Gastroesophageal sphincter (tissue), 4 donors: ENCODE data around the gene C11orf42. TPM values are rescaled to one million over a fixed set of nuclear protein-coding genes. Genes with fewer than 3 reads are reported as not detected.

Experiments
- ATAC-seq: fragments of 150-250 bp; one replicate; pipeline ENCODE4 v1.9.1; 2016; ENCODE audit warnings: mild to moderate bottlenecking, moderate library complexity
- H3K27ac ChIP-seq, 4 donors: fragments of 200-600 bp; sonication (generic) in 3 of 4; 1 replicate in 3 of 4; 2 replicates in 1 of 4; pipeline ENCODE4 v1.5.1; 2016 to 2019
- H3K27me3 ChIP-seq: fragments of 200-600 bp; sonication (generic); one replicate; pipeline ENCODE4 v1.5.1; 2019
- H3K36me3 ChIP-seq, 2 donors: fragments of 200-600 bp; sonication (generic); one replicate each; pipeline ENCODE4 v1.5.1; 2019; ENCODE audit warnings: control low read depth in 1 of 2
- H3K4me1 ChIP-seq, 3 donors: fragments of 200-600 bp; sonication (generic); 1 replicate in 2 of 3; 2 replicates in 1 of 3; pipeline ENCODE4 v1.5.1; 2016 to 2019; ENCODE audit warnings: control low read depth in 2 of 3
- H3K4me3 ChIP-seq, 2 donors: fragments of 200-600 bp; sonication (generic); one replicate each; pipeline ENCODE4 v1.5.1; 2019; ENCODE audit warnings: mild to moderate bottlenecking in 1 of 2, moderate library complexity in 1 of 2
- H3K9me3 ChIP-seq, 3 donors: fragments of 200-600 bp; sonication (generic); one replicate each; pipeline ENCODE4 v1.5.1; 2017 to 2019; ENCODE audit warnings: control low read depth in 2 of 3
- EP300 ChIP-seq: sonication (generic); formaldehyde crosslinking; IDR thresholded peaks from one replicate; pipeline ENCODE4 v1.6.1; 2017; ENCODE audit warnings: antibody characterized with exemption, mild to moderate bottlenecking
- POLR2A ChIP-seq, 2 donors: fragments of 450-650 bp; IDR thresholded peaks; one replicate each; pipeline ENCODE4 v1.6.1; 2017; ENCODE audit warnings: antibody characterized with exemption in 2 of 2, mild to moderate bottlenecking in 2 of 2, moderate library complexity in 1 of 2
- POLR2AphosphoS5 ChIP-seq: sonication (generic); formaldehyde crosslinking; IDR thresholded peaks from one replicate; pipeline ENCODE4 v1.6.1; 2017; ENCODE audit warnings: antibody characterized with exemption
- WGBS, 2 donors: methylation state at CpG; one replicate each; pipeline ENCODE4 v1.1.5; 2018; ENCODE audit warnings: low coverage in 1 of 2; 5-methylcytosine and 5-hydroxymethylcytosine counted together
- total RNA-seq, 4 donors: library from RNA; depleted of rRNA; stranded (reverse); fragments of >200 nt; gene quantifications; one replicate each; pipeline ENCODE4 v1.1.0, GENCODE V29; 2016
- TF ChIP-seq, protein P1 (sequence below), 4 experiments: fragments of 200-600 bp in 2 of 4; fragments of 450-650 bp in 2 of 4; sonication (generic) in 1 of 4; IDR thresholded peaks; one replicate each; pipeline ENCODE4 v1.5.1; 2017 to 2019; ENCODE audit warnings: antibody characterized with exemption in 4 of 4, mild to moderate bottlenecking in 2 of 4, moderate library complexity in 2 of 4

The C11orf42 gene
- total RNA-seq, 4 donors from 2014 or later: not detected

DNA sequence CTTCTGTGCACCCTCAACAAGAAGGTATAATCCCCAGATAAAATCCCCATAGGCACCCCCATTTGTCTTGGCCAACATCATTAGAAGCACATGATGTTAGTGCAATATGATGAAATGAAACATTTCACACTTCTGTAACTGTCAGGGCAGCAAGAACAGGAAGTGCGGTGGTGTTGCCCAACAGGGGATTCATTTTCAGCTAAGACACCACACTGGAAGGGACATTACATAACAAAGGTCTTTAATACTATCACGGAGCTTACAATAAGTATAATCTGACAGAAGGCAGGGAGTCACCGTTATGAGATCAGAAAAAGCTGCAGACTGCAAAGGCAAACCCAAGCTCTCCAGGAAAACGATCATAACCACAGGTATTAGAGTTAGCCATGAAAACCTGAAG lies 4.4 kb upstream of the C11orf42 start:
- peak; percentile 40 for ATAC-seq
- TF ChIP-seq EP300 (no peak), POLR2AphosphoS5 (no peak)
- no peaks in the 10 kb centered on the region for H3K9me3 ChIP-seq
- no peak overlapping the region for H3K4me3 ChIP-seq
- WGBS, 2 donors: 58 to 84% methylated on average over 3 to 4 of the region's 4 CpGs
- no peaks in the 10 kb centered on the region for H3K4me1 ChIP-seq
- no peaks in the 10 kb centered on the region for H3K27me3 ChIP-seq
- no peak overlapping the region for H3K27ac ChIP-seq
- peaks cover 0 to 13% of the 10 kb centered on the region in 2 donors for H3K36me3 ChIP-seq

DNA sequence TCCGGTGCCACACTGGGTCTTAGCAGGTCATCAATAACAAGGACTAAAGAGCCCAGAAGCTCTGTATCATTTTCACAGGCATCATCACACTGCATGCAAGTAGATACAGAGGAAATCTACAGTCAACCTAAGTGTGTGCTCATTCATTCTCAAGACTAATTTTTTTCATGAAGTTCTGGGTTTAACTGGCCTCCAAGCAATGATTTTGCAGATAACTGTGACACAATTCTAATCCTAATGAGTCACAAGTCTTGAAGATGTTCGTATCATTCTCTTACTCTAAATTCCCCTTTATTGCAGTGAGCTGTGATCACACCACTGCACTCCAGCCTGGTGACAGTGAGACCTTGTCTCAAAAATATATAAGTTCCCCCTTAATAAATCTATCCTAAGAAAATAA lies 3.9 kb upstream of the C11orf42 start:
- TF ChIP-seq EP300 (no peak), POLR2A (IDR thresholded peaks at IDR 0.05) (no peak), POLR2AphosphoS5 (no peak)
- TF ChIP-seq, protein P1, sequence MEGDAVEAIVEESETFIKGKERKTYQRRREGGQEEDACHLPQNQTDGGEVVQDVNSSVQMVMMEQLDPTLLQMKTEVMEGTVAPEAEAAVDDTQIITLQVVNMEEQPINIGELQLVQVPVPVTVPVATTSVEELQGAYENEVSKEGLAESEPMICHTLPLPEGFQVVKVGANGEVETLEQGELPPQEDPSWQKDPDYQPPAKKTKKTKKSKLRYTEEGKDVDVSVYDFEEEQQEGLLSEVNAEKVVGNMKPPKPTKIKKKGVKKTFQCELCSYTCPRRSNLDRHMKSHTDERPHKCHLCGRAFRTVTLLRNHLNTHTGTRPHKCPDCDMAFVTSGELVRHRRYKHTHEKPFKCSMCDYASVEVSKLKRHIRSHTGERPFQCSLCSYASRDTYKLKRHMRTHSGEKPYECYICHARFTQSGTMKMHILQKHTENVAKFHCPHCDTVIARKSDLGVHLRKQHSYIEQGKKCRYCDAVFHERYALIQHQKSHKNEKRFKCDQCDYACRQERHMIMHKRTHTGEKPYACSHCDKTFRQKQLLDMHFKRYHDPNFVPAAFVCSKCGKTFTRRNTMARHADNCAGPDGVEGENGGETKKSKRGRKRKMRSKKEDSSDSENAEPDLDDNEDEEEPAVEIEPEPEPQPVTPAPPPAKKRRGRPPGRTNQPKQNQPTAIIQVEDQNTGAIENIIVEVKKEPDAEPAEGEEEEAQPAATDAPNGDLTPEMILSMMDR (IDR thresholded peaks at IDR 0.05): no peak
- 69 to 90% methylated on average over 1 to 2 of the region's 2 CpGs for whole genome bisulfite sequencing, 2 donors

GRCh38 chr11:6202041-6202440 lies 3.3 kb upstream of the C11orf42 start:
- 64 to 71% methylated on average over 1 of the region's 1 CpG for WGBS, 2 donors
- peaks cover 0 to 23% of the 10 kb centered on the region in 2 donors for H3K36me3 ChIP-seq
- H3K4me1 ChIP-seq: no peaks in the 10 kb centered on the region
- ATAC-seq: no peak
- no peak overlapping the region for H3K4me3 ChIP-seq
- no peaks in the 10 kb centered on the region for H3K9me3 ChIP-seq
- no peaks in the 10 kb centered on the region for H3K27me3 ChIP-seq
- TF ChIP-seq, protein P1 (IDR thresholded peaks at IDR 0.05): no peak
- TF ChIP-seq POLR2AphosphoS5 (no peak), POLR2A (IDR thresholded peaks at IDR 0.05) (no peak), EP300 (no peak)
- H3K27ac ChIP-seq: no peak overlapping the region

More for the DNA sequence above, 3.9 kb upstream of the C11orf42 start:
- H3K9me3 ChIP-seq: no peaks in the 10 kb centered on the region
- H3K4me1 ChIP-seq: no peaks in the 10 kb centered on the region
- H3K4me3 ChIP-seq: no peak overlapping the region
- no peak for ATAC-seq
- H3K36me3 ChIP-seq: peaks cover 0 to 18% of the 10 kb centered on the region in 2 donors
- no peak overlapping the region for H3K27ac ChIP-seq
- no peaks in the 10 kb centered on the region for H3K27me3 ChIP-seq

GRCh38 chr11:6203327-6203726 lies 2.0 kb upstream of the C11orf42 start:
- peaks cover 0 to 36% of the 10 kb centered on the region in 2 donors for H3K36me3 ChIP-seq
- H3K4me3 ChIP-seq: no peak overlapping the region
- TF ChIP-seq POLR2A (IDR thresholded peaks at IDR 0.05): no peak
- no peak for TF ChIP-seq POLR2AphosphoS5
- TF ChIP-seq, protein P1 (IDR thresholded peaks at IDR 0.05): no peak
- TF ChIP-seq EP300: no peak
- WGBS, 2 donors: 49 to 76% methylated on average over 2 to 3 of the region's 3 CpGs
- no peak overlapping the region for H3K27ac ChIP-seq
- H3K4me1 ChIP-seq: no peaks in the 10 kb centered on the region
- ATAC-seq: no peak
- no peaks in the 10 kb centered on the region for H3K9me3 ChIP-seq
- no peaks in the 10 kb centered on the region for H3K27me3 ChIP-seq

DNA sequence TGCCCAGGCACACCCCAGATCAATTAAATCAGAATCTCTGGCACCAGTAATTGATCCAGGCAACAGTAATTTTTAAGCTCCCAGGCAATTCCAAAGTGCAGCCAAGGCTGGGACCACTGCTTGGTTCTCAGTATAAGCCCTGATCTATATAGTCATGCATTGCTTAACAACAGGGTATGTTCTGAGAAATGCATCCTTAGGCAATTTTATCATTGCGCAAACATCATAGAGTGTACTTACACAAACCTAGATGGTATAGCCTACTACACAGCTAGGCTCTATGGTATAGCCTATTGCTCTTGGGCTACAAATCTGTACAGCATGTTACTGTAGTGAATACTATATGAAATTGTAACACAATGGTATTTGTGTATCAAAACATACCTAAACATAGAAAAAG lies 651 bp upstream of the C11orf42 start:
- H3K27me3 ChIP-seq: no peaks in the 10 kb centered on the region
- H3K36me3 ChIP-seq: peaks cover 0 to 50% of the 10 kb centered on the region in 2 donors
- H3K4me3 ChIP-seq: no peak overlapping the region
- 88 to 90% methylated on average over 1 of the region's 1 CpG for WGBS, 2 donors
- no peak overlapping the region for H3K27ac ChIP-seq
- H3K9me3 ChIP-seq: no peaks in the 10 kb centered on the region
- TF ChIP-seq EP300 (no peak), POLR2A (IDR thresholded peaks at IDR 0.05) (no peak), POLR2AphosphoS5 (no peak)
- TF ChIP-seq, protein P1 (IDR thresholded peaks at IDR 0.05): no peak
- H3K4me1 ChIP-seq: no peaks in the 10 kb centered on the region
- ATAC-seq: no peak
